PFSK-1 (cell line): ENCODE results near the gene NAALADL1.

ENCODE experiments used
- FOXP2 ChIP-seq: optimal IDR thresholded peaks from 2 replicates; pipeline ENCODE3; 2011; ENCODE audit warnings: borderline replicate concordance, control low read depth, inconsistent platforms; ENCODE audit not compliant: insufficient read depth; ENCODE audit errors: extremely low read length, extremely low read depth
- POLR2AphosphoS5 ChIP-seq: IDR thresholded peaks from 2 replicates; pipeline ENCODE4 v1.6.1; 2012; ENCODE audit warnings: low read depth, mild to moderate bottlenecking, control low read depth, low read length, moderate library complexity
- SIN3A ChIP-seq: IDR thresholded peaks from 2 replicates; pipeline ENCODE4 v1.6.1; 2012; ENCODE audit warnings: mild to moderate bottlenecking, low read length, moderate library complexity, borderline replicate concordance; ENCODE audit not compliant: insufficient read depth
- TAF1 ChIP-seq: IDR thresholded peaks from 2 replicates; pipeline ENCODE4 v1.6.1; 2012; ENCODE audit warnings: low read length, control low read depth, borderline replicate concordance; ENCODE audit not compliant: insufficient read depth
- TF ChIP-seq, protein P1 (sequence below), 2 experiments: IDR thresholded peaks; 2 replicates each; pipeline versions ENCODE4 v1.6.1 to v1.8.0; 2011 to 2012; ENCODE audit warnings: low read depth in 2 of 2, low read length in 2 of 2, control low read depth in 1 of 2, inconsistent platforms in 1 of 2, mild to moderate bottlenecking in 1 of 2, moderate library complexity in 1 of 2; ENCODE audit not compliant: insufficient read depth in 1 of 2

DNA sequence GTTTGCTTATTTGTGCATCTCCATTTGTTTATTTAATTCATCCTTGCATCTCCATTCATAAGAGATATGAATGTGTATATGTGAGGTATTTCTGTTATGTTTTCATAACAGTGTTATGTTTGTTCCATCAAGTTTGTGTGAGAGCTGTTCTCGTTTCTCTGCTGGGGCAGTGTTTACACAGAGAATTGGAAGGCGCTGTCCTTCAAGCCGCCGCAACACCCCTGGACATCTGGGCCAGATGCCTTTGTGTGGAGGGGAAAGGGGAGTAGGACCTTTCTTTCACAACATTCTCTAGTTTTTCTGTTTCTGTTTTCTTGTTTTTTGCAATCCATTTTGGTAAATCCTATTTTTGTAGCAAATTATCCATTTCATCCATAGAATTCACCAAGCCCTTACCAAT lies 46.3 kb upstream of the NAALADL1 start:
- TF ChIP-seq POLR2AphosphoS5 (no peak), SIN3A (no peak), TAF1 (no peak), FOXP2 (no peak)
- TF ChIP-seq, protein P1, sequence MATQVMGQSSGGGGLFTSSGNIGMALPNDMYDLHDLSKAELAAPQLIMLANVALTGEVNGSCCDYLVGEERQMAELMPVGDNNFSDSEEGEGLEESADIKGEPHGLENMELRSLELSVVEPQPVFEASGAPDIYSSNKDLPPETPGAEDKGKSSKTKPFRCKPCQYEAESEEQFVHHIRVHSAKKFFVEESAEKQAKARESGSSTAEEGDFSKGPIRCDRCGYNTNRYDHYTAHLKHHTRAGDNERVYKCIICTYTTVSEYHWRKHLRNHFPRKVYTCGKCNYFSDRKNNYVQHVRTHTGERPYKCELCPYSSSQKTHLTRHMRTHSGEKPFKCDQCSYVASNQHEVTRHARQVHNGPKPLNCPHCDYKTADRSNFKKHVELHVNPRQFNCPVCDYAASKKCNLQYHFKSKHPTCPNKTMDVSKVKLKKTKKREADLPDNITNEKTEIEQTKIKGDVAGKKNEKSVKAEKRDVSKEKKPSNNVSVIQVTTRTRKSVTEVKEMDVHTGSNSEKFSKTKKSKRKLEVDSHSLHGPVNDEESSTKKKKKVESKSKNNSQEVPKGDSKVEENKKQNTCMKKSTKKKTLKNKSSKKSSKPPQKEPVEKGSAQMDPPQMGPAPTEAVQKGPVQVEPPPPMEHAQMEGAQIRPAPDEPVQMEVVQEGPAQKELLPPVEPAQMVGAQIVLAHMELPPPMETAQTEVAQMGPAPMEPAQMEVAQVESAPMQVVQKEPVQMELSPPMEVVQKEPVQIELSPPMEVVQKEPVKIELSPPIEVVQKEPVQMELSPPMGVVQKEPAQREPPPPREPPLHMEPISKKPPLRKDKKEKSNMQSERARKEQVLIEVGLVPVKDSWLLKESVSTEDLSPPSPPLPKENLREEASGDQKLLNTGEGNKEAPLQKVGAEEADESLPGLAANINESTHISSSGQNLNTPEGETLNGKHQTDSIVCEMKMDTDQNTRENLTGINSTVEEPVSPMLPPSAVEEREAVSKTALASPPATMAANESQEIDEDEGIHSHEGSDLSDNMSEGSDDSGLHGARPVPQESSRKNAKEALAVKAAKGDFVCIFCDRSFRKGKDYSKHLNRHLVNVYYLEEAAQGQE (IDR thresholded peaks at IDR 0.05; ENCODE audit: insufficient read depth in 1 of 2, low read depth in 2 of 2, low read length in 2 of 2) = no peak
